Stimulated activated effector memory CD8-positive, alpha-beta T cell treated with anti-CD3 and anti-CD28 coated beads, Interleukin-12 subunit alpha, Interleukin-12 subunit beta, amount 100 ng/mL, for 72 hours (primary cell): ENCODE measurements around the gene PASK.

ENCODE experiments used
- ATAC-seq: fragments of 150-1000 bp; cut with Tn5 transposase; 2 replicates; pipeline ENCODE4 v1.10.0; 2021
- DNase-seq, 2 donors: peaks; one replicate each; pipeline ENCODE4 v3.0.0; 2021 to 2022; ENCODE audit warnings: low spot score in 2 of 2
- H3K27ac Mint-ChIP-seq: one replicate; pipeline ENCODE4 v1.8.0; 2022; ENCODE audit warnings: mild to moderate bottlenecking, mixed read lengths
- H3K36me3 Mint-ChIP-seq: one replicate; pipeline ENCODE4 v1.8.0; 2022; ENCODE audit warnings: mild to moderate bottlenecking, mixed read lengths
- H3K4me1 Mint-ChIP-seq: one replicate; pipeline ENCODE4 v1.8.0; 2022; ENCODE audit warnings: mixed read lengths
- H3K4me3 Mint-ChIP-seq: one replicate; pipeline ENCODE4 v1.8.0; 2022; ENCODE audit warnings: mild to moderate bottlenecking, mixed read lengths
- H3K9me3 Mint-ChIP-seq: one replicate; pipeline ENCODE4 v1.8.0; 2022; ENCODE audit warnings: mixed read lengths

Gene PASK

GRCh38 chr2:241068942-241069810, 80.1 kb downstream of the PASK start:
- Mint-ChIP-seq H3K36me3 (peaks cover 4% of the 10 kb centered on the region), H3K4me1 (peaks cover 5% of the 10 kb centered on the region), H3K27ac (no peak overlapping the region), H3K9me3 (no peaks in the 10 kb centered on the region), H3K4me3 (no peak overlapping the region)
- no peak for ATAC-seq
- DNase-seq: peak in 1 of 2 donors; percentile 46

DNA sequence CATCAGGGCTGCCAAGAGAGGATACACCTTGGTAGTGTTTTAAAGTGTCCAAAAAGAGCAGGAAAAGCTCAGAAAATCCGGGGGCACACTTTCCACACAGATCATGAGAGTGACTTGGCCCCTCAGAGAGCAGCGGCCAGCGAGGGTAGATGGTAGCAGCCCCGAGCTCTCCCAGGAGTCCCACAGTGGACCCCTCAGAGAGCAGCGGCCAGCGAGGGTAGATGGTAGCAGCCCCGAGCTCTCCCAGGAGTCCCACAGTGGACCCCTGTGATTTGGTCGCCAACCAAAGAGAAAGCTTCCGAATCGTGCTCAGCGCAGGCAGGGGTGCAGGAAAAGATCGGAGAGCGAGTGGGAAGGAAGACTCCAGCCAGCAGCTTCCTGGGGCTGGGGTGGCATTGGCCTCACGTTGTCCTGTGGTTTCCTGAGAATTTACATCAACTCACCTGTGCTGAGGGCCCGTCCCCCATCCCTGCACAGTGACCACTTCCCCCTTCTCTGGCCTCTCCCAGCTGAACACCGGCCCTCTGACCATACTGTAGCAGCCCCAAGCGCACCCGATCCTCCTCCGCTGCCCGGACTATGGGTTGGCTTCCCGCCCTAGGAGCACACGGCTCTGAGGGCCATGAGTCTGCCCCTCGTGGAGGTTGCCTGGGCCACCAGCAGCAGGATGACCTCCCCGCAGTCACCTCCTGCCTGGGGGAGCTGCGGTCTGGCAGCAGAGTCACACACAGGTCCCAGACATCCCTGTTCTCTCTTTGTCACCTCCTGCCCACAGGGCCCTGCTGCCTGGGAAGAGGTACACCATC, 80.9 kb downstream of the PASK start:
- Mint-ChIP-seq H3K9me3 (no peaks in the 10 kb centered on the region), H3K27ac (peak overlapping the region; percentile 23), H3K36me3 (peaks cover 4% of the 10 kb centered on the region), H3K4me3 (no peak overlapping the region), H3K4me1 (peaks cover 8% of the 10 kb centered on the region)
- DNase-seq: peak in 1 of 2 donors; percentile 26
- ATAC-seq: no peak

DNA sequence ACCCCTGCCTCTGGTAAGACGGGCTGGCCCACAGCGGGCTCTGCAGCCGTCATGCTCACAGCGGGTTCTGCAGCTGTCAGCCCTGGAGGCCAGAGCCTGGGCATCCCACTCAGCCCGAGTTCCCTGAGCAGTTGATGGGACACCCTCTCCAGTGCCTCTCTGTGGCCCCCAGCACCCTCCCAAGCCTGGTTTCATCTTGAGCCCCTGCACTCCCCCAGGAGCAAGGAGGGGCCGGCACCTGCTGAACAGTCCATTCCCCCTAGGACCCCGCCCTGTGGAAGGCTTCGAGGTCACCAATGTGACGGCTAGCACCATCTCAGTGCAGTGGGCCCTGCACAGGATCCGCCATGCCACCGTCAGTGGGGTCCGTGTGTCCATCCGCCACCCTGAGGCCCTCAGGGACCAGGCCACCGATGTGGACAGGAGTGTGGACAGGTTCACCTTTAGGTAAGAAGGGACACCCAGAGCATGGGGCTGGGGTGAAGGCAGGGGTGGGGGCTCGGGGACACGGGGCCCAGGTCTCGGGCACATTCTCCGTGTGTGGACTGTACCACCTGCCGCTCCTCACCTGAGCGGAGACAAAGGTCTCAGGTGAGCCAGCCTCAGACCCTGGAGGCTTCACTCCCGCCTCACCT, 81.7 kb downstream of the PASK start:
- H3K36me3 Mint-ChIP-seq: peaks cover 4% of the 10 kb centered on the region
- H3K9me3 Mint-ChIP-seq: no peaks in the 10 kb centered on the region
- peak overlapping the region; percentile 23 for H3K27ac Mint-ChIP-seq
- no peak overlapping the region for H3K4me3 Mint-ChIP-seq
- DNase-seq (peak in 1 of 2 donors; percentile 28), ATAC-seq (no peak)
- H3K4me1 Mint-ChIP-seq: peaks cover 8% of the 10 kb centered on the region

DNA sequence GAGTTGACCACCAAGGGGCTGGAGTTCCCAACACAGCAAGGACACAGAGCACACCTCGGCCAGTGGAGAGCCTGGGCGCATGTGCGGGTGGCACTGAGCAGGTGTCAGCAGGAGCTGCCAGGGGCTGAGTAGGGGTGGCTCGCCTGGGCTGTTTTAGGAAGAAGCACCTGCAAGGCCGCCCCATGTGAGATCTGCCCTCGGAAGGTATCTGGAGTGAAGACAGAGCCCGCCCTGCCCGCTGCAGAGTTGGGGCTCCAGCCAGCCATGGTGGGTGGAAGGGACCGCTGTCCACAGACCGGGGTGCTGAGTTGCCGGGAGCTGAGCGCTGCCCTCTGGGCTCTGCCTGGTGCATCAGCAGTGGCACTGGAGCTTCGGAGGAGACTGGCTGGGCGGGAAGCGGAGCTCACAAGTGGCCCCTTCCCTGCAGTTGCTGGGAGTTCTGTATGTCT, 82.4 kb downstream of the PASK start:
- Mint-ChIP-seq H3K4me1 (peaks cover 8% of the 10 kb centered on the region), H3K36me3 (peaks cover 4% of the 10 kb centered on the region), H3K9me3 (no peaks in the 10 kb centered on the region), H3K27ac (no peak overlapping the region), H3K4me3 (no peak overlapping the region)
- DNase-seq (peak in 1 of 2 donors; percentile 45), ATAC-seq (no peak)

- DNase-seq: peak in 1 of 2 donors; percentile 39
These were observed 82.9 kb downstream of the PASK start for GRCh38 chr2:241066171-241066892.

GRCh38 chr2:241065355-241065803, 83.9 kb downstream of the PASK start:
- H3K4me1 Mint-ChIP-seq: peaks cover 8% of the 10 kb centered on the region

More at GRCh38 chr2:241066171-241066892, 82.9 kb downstream of the PASK start:
- Mint-ChIP-seq H3K4me3 (no peak overlapping the region), H3K36me3 (peaks cover 4% of the 10 kb centered on the region), H3K4me1 (peaks cover 8% of the 10 kb centered on the region), H3K9me3 (no peaks in the 10 kb centered on the region), H3K27ac (no peak overlapping the region)
- ATAC-seq: no peak

GRCh38 chr2:241064802-241065354, 84.4 kb downstream of the PASK start:
- ATAC-seq (no peak), DNase-seq (no peak)
- Mint-ChIP-seq H3K27ac (peak overlapping the region; percentile 73), H3K4me1 (peaks cover 8% of the 10 kb centered on the region), H3K4me3 (peak overlapping the region; percentile 51), H3K9me3 (no peaks in the 10 kb centered on the region), H3K36me3 (peaks cover 4% of the 10 kb centered on the region)

More at GRCh38 chr2:241065355-241065803, 83.9 kb downstream of the PASK start:
- H3K27ac Mint-ChIP-seq: no peak overlapping the region
- H3K36me3 Mint-ChIP-seq: peaks cover 4% of the 10 kb centered on the region
- H3K4me3 Mint-ChIP-seq: no peak overlapping the region
- no peaks in the 10 kb centered on the region for H3K9me3 Mint-ChIP-seq
- ATAC-seq (no peak), DNase-seq (peak in 1 of 2 donors; percentile 35)

DNA sequence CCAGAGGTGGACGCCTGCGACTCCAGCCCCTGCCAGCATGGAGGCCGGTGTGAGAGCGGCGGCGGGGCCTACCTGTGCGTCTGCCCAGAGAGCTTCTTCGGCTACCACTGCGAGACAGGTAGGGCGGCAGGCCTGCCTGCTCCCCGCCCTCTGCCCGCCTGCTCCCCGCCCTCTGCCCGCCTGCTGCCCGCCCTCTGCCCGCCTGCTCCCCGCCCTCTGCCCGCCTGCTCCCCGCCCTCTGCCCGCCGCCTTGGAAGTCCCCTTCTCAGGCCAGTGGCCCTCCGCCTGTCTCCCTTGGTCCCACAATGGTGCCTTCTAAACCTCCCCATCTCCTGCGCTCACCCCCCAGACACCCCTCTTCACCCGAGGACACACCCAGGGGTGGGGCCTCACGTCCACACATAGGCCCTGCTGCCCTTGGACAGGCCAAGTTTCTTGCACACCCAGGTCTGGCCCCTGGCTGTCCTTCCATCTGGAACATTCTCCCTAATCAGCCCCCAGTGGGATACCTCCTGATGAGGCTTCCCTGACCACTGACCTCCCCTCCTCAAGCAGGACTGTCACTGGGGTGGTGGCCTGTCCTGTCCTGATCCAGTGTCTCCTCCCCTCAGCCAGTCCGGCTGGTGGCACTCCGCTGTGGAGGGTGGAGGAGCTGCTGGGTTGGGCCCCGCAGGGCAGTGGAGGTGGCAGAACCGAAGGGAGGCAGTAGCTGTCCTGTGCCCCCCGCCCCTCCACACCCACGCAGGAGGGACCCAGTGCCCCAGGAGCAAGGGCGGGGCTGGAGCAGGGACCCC, 85.1 kb downstream of the PASK start:
- peak in 1 of 2 donors; percentile 65 for DNase-seq
- ATAC-seq: peak; percentile 67
- Mint-ChIP-seq H3K27ac (peak overlapping the region; percentile 73), H3K9me3 (no peaks in the 10 kb centered on the region), H3K4me1 (peaks cover 8% of the 10 kb centered on the region), H3K36me3 (peaks cover 4% of the 10 kb centered on the region), H3K4me3 (peak overlapping the region; percentile 51)

DNA sequence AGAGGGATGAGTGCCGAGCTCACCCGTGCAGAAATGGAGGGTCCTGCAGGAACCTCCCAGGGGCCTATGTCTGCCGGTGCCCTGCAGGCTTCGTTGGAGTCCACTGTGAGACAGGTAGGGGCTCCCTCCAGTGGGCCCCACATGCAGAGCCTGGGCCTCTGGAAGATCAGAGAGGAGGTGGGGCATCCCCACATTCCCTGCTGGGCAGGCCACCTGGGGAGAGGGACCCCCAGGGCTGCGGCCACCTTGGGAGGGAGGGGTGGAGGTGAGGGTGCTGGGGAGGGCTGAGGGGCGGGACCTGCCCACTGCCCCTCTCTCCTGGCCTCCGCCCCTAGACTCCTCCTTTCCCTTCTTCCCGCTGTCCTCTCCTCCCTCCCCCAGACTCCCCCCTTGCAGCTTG, 85.7 kb downstream of the PASK start:
- Mint-ChIP-seq H3K4me1 (peaks cover 8% of the 10 kb centered on the region), H3K9me3 (no peaks in the 10 kb centered on the region), H3K4me3 (no peak overlapping the region), H3K27ac (no peak overlapping the region), H3K36me3 (peaks cover 4% of the 10 kb centered on the region)
- no peak for DNase-seq
- ATAC-seq: no peak

DNA sequence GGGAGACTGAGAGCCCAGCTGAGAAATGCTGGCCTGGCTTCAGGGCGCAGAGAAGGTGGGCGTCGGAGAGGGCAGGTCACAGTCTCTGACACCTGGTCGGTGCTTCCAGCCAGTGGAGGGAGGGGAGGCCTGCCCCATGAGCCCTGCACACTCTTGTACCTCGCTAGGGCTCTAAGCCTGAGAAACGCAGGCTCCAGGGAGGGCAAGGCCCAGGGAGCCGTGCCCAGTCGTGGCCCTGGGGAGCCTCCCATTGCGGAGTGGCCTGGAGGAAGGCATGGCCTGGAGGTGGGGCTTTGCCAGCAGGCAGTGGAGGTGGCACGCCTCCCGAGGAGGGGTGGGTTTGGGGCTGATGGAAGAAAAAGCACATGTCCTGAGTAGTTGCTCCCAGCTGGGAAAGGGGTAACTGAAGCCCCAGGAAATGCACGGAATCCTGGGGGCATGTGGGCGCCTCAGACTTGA, 86.2 kb downstream of the PASK start:
- Mint-ChIP-seq H3K27ac (no peak overlapping the region), H3K36me3 (peaks cover 4% of the 10 kb centered on the region), H3K9me3 (no peaks in the 10 kb centered on the region), H3K4me1 (peaks cover 8% of the 10 kb centered on the region), H3K4me3 (no peak overlapping the region)
- DNase-seq (no peak), ATAC-seq (no peak)

GRCh38 chr2:241062389-241063092, 86.7 kb downstream of the PASK start:
- Mint-ChIP-seq H3K36me3 (peaks cover 4% of the 10 kb centered on the region), H3K4me3 (no peak overlapping the region), H3K27ac (no peak overlapping the region), H3K4me1 (peaks cover 8% of the 10 kb centered on the region), H3K9me3 (no peaks in the 10 kb centered on the region)
- ATAC-seq: no peak
- DNase-seq: no peak

DNA sequence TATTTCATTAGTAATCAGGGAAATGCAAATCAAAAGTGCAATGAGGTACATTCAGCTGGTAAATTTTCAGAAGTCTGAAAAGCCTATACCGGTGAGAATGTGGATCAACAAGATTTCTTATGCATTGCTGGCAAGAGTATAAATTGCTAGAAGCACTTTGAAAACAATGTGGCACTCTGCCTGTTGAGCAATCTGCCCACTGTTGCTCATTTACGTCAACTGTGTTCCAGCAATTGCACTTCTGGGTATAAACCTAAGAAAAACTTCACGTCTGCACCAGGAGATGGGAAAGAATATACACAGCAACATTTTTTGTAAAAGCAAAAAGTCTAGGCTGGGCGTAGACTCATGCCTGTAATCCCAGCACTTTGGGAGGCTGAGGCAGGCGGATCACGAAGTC, 88.0 kb downstream of the PASK start:
- no peak for DNase-seq
- H3K4me1 Mint-ChIP-seq: peaks cover 8% of the 10 kb centered on the region
- peaks cover 4% of the 10 kb centered on the region for H3K36me3 Mint-ChIP-seq
- no peak for ATAC-seq
- H3K27ac Mint-ChIP-seq: no peak overlapping the region
- H3K9me3 Mint-ChIP-seq: no peaks in the 10 kb centered on the region
- no peak overlapping the region for H3K4me3 Mint-ChIP-seq
